GM23248 (cell line): ENCODE data around the gene PHACTR2.

Source experiments
- EZH2 ChIP-seq: fragments of 200-600 bp; sonication (generic); IDR thresholded peaks from 2 replicates; pipeline ENCODE4 v1.6.1; 2018; ENCODE audit warnings: antibody characterized with exemption, mild to moderate bottlenecking; ENCODE audit not compliant: insufficient read depth, poor library complexity, severe bottlenecking
- EZH2phosphoT487 ChIP-seq: fragments of 200-600 bp; sonication (generic); IDR thresholded peaks from 2 replicates; pipeline ENCODE4 v1.6.1; 2018; ENCODE audit warnings: antibody characterized with exemption, moderate library complexity, mild to moderate bottlenecking, low read depth; ENCODE audit not compliant: insufficient read depth

- TF ChIP-seq EZH2phosphoT487 (no peak), EZH2 (no peak)
Measured at GRCh38 chr6:143698759-143699429, 21.1 kb downstream of the PHACTR2 start.
